ENCODE measurements around the gene VAMP4.

Gene VAMP4

GRCh38 chr1:171772312-171772711 is 30.4 kb upstream of the VAMP4 start:
- Mint-ChIP-seq H3K27me3 (ENCODE audit: low read depth, poor library complexity) (peaks cover 35% of the 10 kb centered on the region), H3K9me3 (no peaks in the 10 kb centered on the region), H3K27ac (no peak overlapping the region), H3K36me3 (ENCODE audit: low read depth) (no peaks in the 10 kb centered on the region), H3K4me1 (peaks cover 5% of the 10 kb centered on the region), H3K4me3 (no peak overlapping the region)
- DNase-seq: no peak
- TF ChIP-seq CTCF (IDR thresholded peaks at IDR 0.05): no peak

- no peak for DNase-seq
- H3K27ac Mint-ChIP-seq: no peak overlapping the region
- peaks cover 5% of the 10 kb centered on the region for H3K4me1 Mint-ChIP-seq
- H3K27me3 Mint-ChIP-seq (ENCODE audit: low read depth, poor library complexity): peaks cover 21% of the 10 kb centered on the region
- H3K36me3 Mint-ChIP-seq (ENCODE audit: low read depth): no peaks in the 10 kb centered on the region
- no peaks in the 10 kb centered on the region for H3K9me3 Mint-ChIP-seq
- TF ChIP-seq CTCF (IDR thresholded peaks at IDR 0.05): no peak
- no peak overlapping the region for H3K4me3 Mint-ChIP-seq
These were observed 27.9 kb upstream of the VAMP4 start for GRCh38 chr1:171769754-171770153.

- no peaks in the 10 kb centered on the region for H3K9me3 Mint-ChIP-seq
- H3K27me3 Mint-ChIP-seq (ENCODE audit: low read depth, poor library complexity): peaks cover 18% of the 10 kb centered on the region
- H3K4me1 Mint-ChIP-seq: peaks cover 5% of the 10 kb centered on the region
- no peaks in the 10 kb centered on the region for H3K36me3 Mint-ChIP-seq (ENCODE audit: low read depth)
- H3K4me3 Mint-ChIP-seq: no peak overlapping the region
- DNase-seq: no peak
- no peak overlapping the region for H3K27ac Mint-ChIP-seq
- TF ChIP-seq CTCF (IDR thresholded peaks at IDR 0.05): no peak
These were observed 27.3 kb upstream of the VAMP4 start for GRCh38 chr1:171769171-171769570.

GRCh38 chr1:171763764-171764163 is 21.9 kb upstream of the VAMP4 start:
- peaks cover 5% of the 10 kb centered on the region for H3K4me1 Mint-ChIP-seq
- no peaks in the 10 kb centered on the region for H3K9me3 Mint-ChIP-seq
- H3K27me3 Mint-ChIP-seq (ENCODE audit: low read depth, poor library complexity): peaks cover 17% of the 10 kb centered on the region
- peak overlapping the region; percentile 40 for H3K27ac Mint-ChIP-seq
- DNase-seq: no peak
- no peak for TF ChIP-seq CTCF (IDR thresholded peaks at IDR 0.05)
- H3K4me3 Mint-ChIP-seq: no peak overlapping the region
- H3K36me3 Mint-ChIP-seq (ENCODE audit: low read depth): no peaks in the 10 kb centered on the region

- DNase-seq: no peak
- H3K36me3 Mint-ChIP-seq (ENCODE audit: low read depth): no peaks in the 10 kb centered on the region
- H3K9me3 Mint-ChIP-seq: peaks cover 2% of the 10 kb centered on the region
- H3K4me1 Mint-ChIP-seq: no peaks in the 10 kb centered on the region
- H3K27ac Mint-ChIP-seq: no peak overlapping the region
- peaks cover 17% of the 10 kb centered on the region for H3K27me3 Mint-ChIP-seq (ENCODE audit: low read depth, poor library complexity)
- no peak overlapping the region for H3K4me3 Mint-ChIP-seq
- TF ChIP-seq CTCF (IDR thresholded peaks at IDR 0.05): no peak
These were observed 20.3 kb upstream of the VAMP4 start for GRCh38 chr1:171762143-171762563.

- H3K36me3 Mint-ChIP-seq (ENCODE audit: low read depth): no peaks in the 10 kb centered on the region
- TF ChIP-seq CTCF (IDR thresholded peaks at IDR 0.05): no peak
- H3K9me3 Mint-ChIP-seq: peaks cover 15% of the 10 kb centered on the region
- peaks cover 4% of the 10 kb centered on the region for H3K27me3 Mint-ChIP-seq (ENCODE audit: low read depth, poor library complexity)
- no peak for DNase-seq
- H3K27ac Mint-ChIP-seq: no peak overlapping the region
- H3K4me1 Mint-ChIP-seq: no peaks in the 10 kb centered on the region
- no peak overlapping the region for H3K4me3 Mint-ChIP-seq
These were observed 16.1 kb upstream of the VAMP4 start for GRCh38 chr1:171758011-171758410.
